H9 (cell line): ENCODE measurements around the gene TNFRSF18. TPM values are rescaled to one million over a fixed set of nuclear protein-coding genes. Genes with fewer than 3 reads are reported as not detected.

Experiments used
- DNase-seq: peaks from one replicate; pipeline ENCODE4 v3.0.0-alpha.2; 2017
- H2AFZ ChIP-seq: one replicate; pipeline ENCODE4 v1.6.1; 2013; ENCODE audit warnings: mild to moderate bottlenecking, low read length, control low read depth, moderate library complexity
- H2AK5ac ChIP-seq: 2 replicates; pipeline ENCODE4 v1.6.1; 2013; ENCODE audit warnings: low read length, control low read depth, mixed read lengths; ENCODE audit not compliant: insufficient read length
- H2BK120ac ChIP-seq: one replicate; pipeline ENCODE4 v1.6.1; 2013; ENCODE audit warnings: low read depth, mild to moderate bottlenecking, low read length, control low read depth, inconsistent platforms; ENCODE audit not compliant: poor library complexity, severe bottlenecking
- H2BK12ac ChIP-seq: 2 replicates; pipeline ENCODE4 v1.6.1; 2013; ENCODE audit warnings: low read length, control low read depth, mixed read lengths, low read depth; ENCODE audit not compliant: insufficient read length
- H2BK15ac ChIP-seq: 2 replicates; pipeline ENCODE4 v1.6.1; 2013; ENCODE audit warnings: low read depth, low read length, control low read depth
- H2BK20ac ChIP-seq: one replicate; pipeline ENCODE4 v1.6.1; 2013; ENCODE audit warnings: low read depth, mild to moderate bottlenecking, low read length, control low read depth, inconsistent platforms; ENCODE audit not compliant: poor library complexity, severe bottlenecking
- H2BK5ac ChIP-seq: 2 replicates; pipeline ENCODE4 v1.6.1; 2013; ENCODE audit warnings: low read length, control low read depth, mixed read lengths; ENCODE audit not compliant: insufficient read length
- H3K14ac ChIP-seq: 2 replicates; pipeline ENCODE4 v1.6.1; 2013; ENCODE audit warnings: low read length, control low read depth; ENCODE audit not compliant: insufficient read depth
- H3K18ac ChIP-seq: 2 replicates; pipeline ENCODE4 v1.6.1; 2013; ENCODE audit warnings: low read depth, mild to moderate bottlenecking, mixed read lengths, low read length, control low read depth; ENCODE audit not compliant: insufficient read length
- H3K23ac ChIP-seq: 2 replicates; pipeline ENCODE4 v1.6.1; 2013; ENCODE audit warnings: low read length, control low read depth, mixed read lengths, low read depth; ENCODE audit not compliant: insufficient read length
- H3K23me2 ChIP-seq: 2 replicates; pipeline ENCODE4 v1.6.1; 2013; ENCODE audit warnings: low read depth, mild to moderate bottlenecking, mixed read lengths, low read length, control low read depth; ENCODE audit not compliant: insufficient read length, poor library complexity, severe bottlenecking
- H3K27ac ChIP-seq: 2 replicates; pipeline ENCODE4 v1.5.1; 2013; ENCODE audit warnings: low read length, control low read depth, mixed read lengths, low read depth; ENCODE audit not compliant: insufficient read length
- H3K27me3 ChIP-seq: 2 replicates; pipeline ENCODE4 v1.6.1; 2013; ENCODE audit warnings: low read length, control low read depth, inconsistent platforms; ENCODE audit not compliant: insufficient read depth
- H3K4ac ChIP-seq: 2 replicates; pipeline ENCODE4 v1.6.1; 2013; ENCODE audit warnings: low read depth, mild to moderate bottlenecking, control low read depth, inconsistent platforms, low read length, moderate library complexity
- H3K4me1 ChIP-seq: 2 replicates; pipeline ENCODE4 v1.6.1; 2013; ENCODE audit warnings: low read length, control low read depth, inconsistent platforms; ENCODE audit not compliant: insufficient read depth
- H3K4me2 ChIP-seq: 2 replicates; pipeline ENCODE4 v1.6.1; 2013; ENCODE audit warnings: low read length, control low read depth, mixed read lengths; ENCODE audit not compliant: insufficient read length, insufficient read depth
- H3K56ac ChIP-seq: 2 replicates; pipeline ENCODE4 v1.6.1; 2013; ENCODE audit warnings: low read depth, mild to moderate bottlenecking, mixed read lengths, low read length, control low read depth; ENCODE audit not compliant: insufficient read length
- H3K79me1 ChIP-seq: 2 replicates; pipeline ENCODE4 v1.6.1; 2013; ENCODE audit warnings: low read depth, mild to moderate bottlenecking, moderate library complexity, low read length, control low read depth, inconsistent platforms; ENCODE audit not compliant: insufficient read depth, poor library complexity, severe bottlenecking
- H3K79me2 ChIP-seq: 2 replicates; pipeline ENCODE4 v1.6.1; 2013; ENCODE audit warnings: low read length, control low read depth, inconsistent platforms; ENCODE audit not compliant: insufficient read depth
- H3K9ac ChIP-seq: 2 replicates; pipeline ENCODE4 v1.6.1; 2013; ENCODE audit warnings: low read length, control low read depth, mixed read lengths; ENCODE audit not compliant: insufficient read length; ENCODE audit errors: extremely low read depth
- H3K9me3 ChIP-seq: one replicate; pipeline ENCODE4 v1.6.1; 2013; ENCODE audit warnings: low read depth, low read length, inconsistent platforms; ENCODE audit not compliant: control insufficient read depth
- H3T11ph ChIP-seq: one replicate; pipeline ENCODE4 v1.6.1; 2013; ENCODE audit warnings: mild to moderate bottlenecking, low read length, control low read depth, inconsistent platforms
- H4K20me1 ChIP-seq: one replicate; pipeline ENCODE4 v1.6.1; 2013; ENCODE audit not compliant: control insufficient read depth, insufficient read length, insufficient read depth
- H4K5ac ChIP-seq: 2 replicates; pipeline ENCODE4 v1.6.1; 2013; ENCODE audit warnings: low read depth, mild to moderate bottlenecking, mixed read lengths, low read length, control low read depth; ENCODE audit not compliant: insufficient read length
- H4K8ac ChIP-seq: replicated peaks from 2 replicates; pipeline ENCODE4 v1.6.1; 2013; ENCODE audit warnings: low read length, control low read depth, mixed read lengths, low read depth; ENCODE audit not compliant: insufficient read length
- H4K91ac ChIP-seq: 2 replicates; pipeline ENCODE4 v1.6.1; 2013; ENCODE audit warnings: low read depth, mild to moderate bottlenecking, moderate library complexity, mixed read lengths, low read length, control low read depth; ENCODE audit not compliant: insufficient read length
- H3K27ac Mint-ChIP-seq, 3 experiments: 2 replicates in 2 of 3; 3 replicates in 1 of 3; pipeline ENCODE4 v1.8.0; 2020 to 2021; ENCODE audit warnings: mixed read lengths in 3 of 3, mild to moderate bottlenecking in 1 of 3, moderate library complexity in 1 of 3
- H3K27me3 Mint-ChIP-seq: 2 replicates; pipeline ENCODE4 v1.8.0; 2021; ENCODE audit warnings: low read depth, mild to moderate bottlenecking, moderate library complexity, mixed read lengths
- H3K36me3 Mint-ChIP-seq, 3 experiments: 2 replicates in 2 of 3; 3 replicates in 1 of 3; pipeline ENCODE4 v1.8.0; 2020 to 2021; ENCODE audit warnings: low read depth in 3 of 3, mixed read lengths in 3 of 3; ENCODE audit not compliant: insufficient read depth in 1 of 3
- H3K4me1 Mint-ChIP-seq, 2 experiments: 2 replicates each; pipeline ENCODE4 v1.8.0; 2020; ENCODE audit warnings: mixed read lengths in 2 of 2
- H3K4me3 Mint-ChIP-seq, 2 experiments: 2 replicates in 1 of 2; 3 replicates in 1 of 2; pipeline ENCODE4 v1.8.0; 2020 to 2021; ENCODE audit warnings: mild to moderate bottlenecking in 2 of 2, mixed read lengths in 2 of 2, moderate library complexity in 1 of 2
- H3K9me3 Mint-ChIP-seq, 2 experiments: 2 replicates in 1 of 2; 3 replicates in 1 of 2; pipeline ENCODE4 v1.8.0; 2020; ENCODE audit warnings: mild to moderate bottlenecking in 2 of 2, mixed read lengths in 2 of 2, moderate library complexity in 1 of 2
- CTCF ChIP-seq: fragments of 200-600 bp; sonication (generic); conservative IDR thresholded peaks from 3 replicates; pipeline ENCODE4 v1.8.0; 2021; ENCODE audit warnings: antibody characterized with exemption, mild to moderate bottlenecking
- WGBS: extraction: QIAGEN DNeasy Blood & Tissue Kit; methylation state at CpG from one replicate; pipeline ENCODE4 v1.1.7; 2013; ENCODE audit warnings: missing lambda C conversion rate, low lambda C conversion rate, mixed read lengths; ENCODE audit not compliant: insufficient read length; ENCODE audit errors: extremely low coverage; 5-methylcytosine and 5-hydroxymethylcytosine counted together
- total RNA-seq: library from RNA; stranded (reverse); gene quantifications from 2 replicates; pipeline ENCODE4 v1.2.1, GENCODE V29; 2021

Gene TNFRSF18
- total RNA-seq, 1 experiment from 2014 or later = 2.0 TPM

- Histone ChIP-seq H3K23me2 (peaks cover 6% of the 10 kb centered on the region), H2AK5ac (no peak overlapping the region), H3K4me1 (no peaks in the 10 kb centered on the region), H3K27ac (no peak overlapping the region), H2BK12ac (no peak overlapping the region), H2BK20ac (no peak overlapping the region), H4K5ac (no peak overlapping the region), H3K79me1 (peaks cover 2% of the 10 kb centered on the region), H2BK5ac (no peak overlapping the region), H2BK15ac (no peak overlapping the region), H2BK120ac (no peak overlapping the region), H4K20me1 (no peaks in the 10 kb centered on the region), H3K18ac (no peak overlapping the region), H2AFZ (no peak overlapping the region), H3K4me2 (no peak overlapping the region), H3K23ac (no peak overlapping the region), H3K79me2 (peaks cover 2% of the 10 kb centered on the region; the same call in 1 of the 2 replicates), H3T11ph (no peak overlapping the region), H3K4ac (no peak overlapping the region), H3K9me3 (no peaks in the 10 kb centered on the region), H3K9ac (no peak overlapping the region), H4K8ac (no peak overlapping the region), H3K56ac (no peak overlapping the region), H3K27me3 (no peaks in the 10 kb centered on the region), H4K91ac (no peak overlapping the region), H3K14ac (no peak overlapping the region)
- H3K36me3 Mint-ChIP-seq = peaks cover 17 to 34% (median 33%) of the 10 kb centered on the region in 3 experiments
- H3K4me1 Mint-ChIP-seq = peaks cover 15 to 25% of the 10 kb centered on the region in 2 experiments
- no peak for DNase-seq
- H3K27me3 Mint-ChIP-seq = no peaks in the 10 kb centered on the region
- H3K9me3 Mint-ChIP-seq = peaks cover 0 to 4% of the 10 kb centered on the region in 2 experiments; a peak in 1 of 5 replicates
- WGBS = no CpG with 5 or more reads among the region's 98 CpGs
- H3K4me3 Mint-ChIP-seq = peak overlapping the region; percentile 51 to 70
- H3K27ac Mint-ChIP-seq = no peak overlapping the region
- no peak for TF ChIP-seq CTCF
These were observed 26.6 kb upstream of the TNFRSF18 start for GRCh38 chr1:1232796-1233566.
